ENCODE data around the gene METTL4.
"Not testable (repeated sequence)": the region's sequence is repeated elsewhere in the genome, so short reads cannot be mapped to it uniquely, and the experiment has no call there.

The METTL4 gene

GRCh38 chr18:2569338-2570207 is 1.7 kb downstream of the METTL4 start:
- in situ Hi-C loops (cut with HindIII; ENCODE audit: low pct_ligation_motif_present, low pct_unique_long_range_greater_than_20kb, low sequenced_read_pairs): no loop called here
- no peak for DNase-seq

- DNase-seq: no peak
- in situ Hi-C loops (cut with HindIII; ENCODE audit: low pct_ligation_motif_present, low pct_unique_long_range_greater_than_20kb, low sequenced_read_pairs): no loop called here
Observed at GRCh38 chr18:2568605-2569004, 2.7 kb downstream of the METTL4 start.

GRCh38 chr18:2568129-2568528 is 3.2 kb downstream of the METTL4 start:
- in situ Hi-C loops (cut with HindIII; ENCODE audit: low pct_ligation_motif_present, low pct_unique_long_range_greater_than_20kb, low sequenced_read_pairs): no loop called here

GRCh38 chr18:2564373-2564772 is 6.9 kb downstream of the METTL4 start:
- in situ Hi-C loops (cut with HindIII; ENCODE audit: low pct_ligation_motif_present, low pct_unique_long_range_greater_than_20kb, low sequenced_read_pairs): no loop called here

More at GRCh38 chr18:2568129-2568528, 3.2 kb downstream of the METTL4 start:
- DNase-seq: no peak

GRCh38 chr18:2559249-2559648 is 12.1 kb downstream of the METTL4 start:
- DNase-seq: no peak
- in situ Hi-C loops (cut with HindIII; ENCODE audit: low pct_ligation_motif_present, low pct_unique_long_range_greater_than_20kb, low sequenced_read_pairs): no loop called here

More at GRCh38 chr18:2564373-2564772, 6.9 kb downstream of the METTL4 start:
- DNase-seq: no peak

- in situ Hi-C loops (cut with HindIII; ENCODE audit: low pct_ligation_motif_present, low pct_unique_long_range_greater_than_20kb, low sequenced_read_pairs): no loop called here
- no peak for DNase-seq
Observed at GRCh38 chr18:2557536-2557935, 13.8 kb downstream of the METTL4 start.

GRCh38 chr18:2555895-2556294 is 15.4 kb downstream of the METTL4 start:
- in situ Hi-C loops (cut with HindIII; ENCODE audit: low pct_ligation_motif_present, low pct_unique_long_range_greater_than_20kb, low sequenced_read_pairs): no loop called here

GRCh38 chr18:2554696-2555095 is 16.6 kb downstream of the METTL4 start:
- in situ Hi-C loops (cut with HindIII; ENCODE audit: low pct_ligation_motif_present, low pct_unique_long_range_greater_than_20kb, low sequenced_read_pairs): no loop called here
- DNase-seq: no peak

More at GRCh38 chr18:2555895-2556294, 15.4 kb downstream of the METTL4 start:
- DNase-seq: no peak

GRCh38 chr18:2551425-2551824 is 19.9 kb downstream of the METTL4 start:
- no peak for DNase-seq
- in situ Hi-C loops (cut with HindIII; ENCODE audit: low pct_ligation_motif_present, low pct_unique_long_range_greater_than_20kb, low sequenced_read_pairs): no loop called here

- no peak for DNase-seq
- in situ Hi-C loops (cut with HindIII; ENCODE audit: low pct_ligation_motif_present, low pct_unique_long_range_greater_than_20kb, low sequenced_read_pairs): no loop called here
Observed at GRCh38 chr18:2549462-2549861, 21.8 kb downstream of the METTL4 start.

- DNase-seq: peak; percentile 46
- in situ Hi-C loops (cut with HindIII; ENCODE audit: low pct_ligation_motif_present, low pct_unique_long_range_greater_than_20kb, low sequenced_read_pairs): no loop called here
Observed at GRCh38 chr18:2547477-2548087, 23.7 kb downstream of the METTL4 start.

GRCh38 chr18:2545155-2545554 is 26.1 kb downstream of the METTL4 start:
- in situ Hi-C loops (cut with HindIII; ENCODE audit: low pct_ligation_motif_present, low pct_unique_long_range_greater_than_20kb, low sequenced_read_pairs): no loop called here
- no peak for DNase-seq

- in situ Hi-C loops (cut with HindIII; ENCODE audit: low pct_ligation_motif_present, low pct_unique_long_range_greater_than_20kb, low sequenced_read_pairs): not testable (repeated sequence)
- peak; percentile 45 for DNase-seq
Observed at GRCh38 chr18:2541925-2542563, 29.3 kb downstream of the METTL4 start.

- in situ Hi-C loops (cut with HindIII; ENCODE audit: low pct_ligation_motif_present, low pct_unique_long_range_greater_than_20kb, low sequenced_read_pairs): no loop called here
Observed at GRCh38 chr18:2540575-2540974, 30.7 kb downstream of the METTL4 start.

GRCh38 chr18:2538844-2539243 is 32.5 kb downstream of the METTL4 start:
- no peak for DNase-seq
- in situ Hi-C loops (cut with HindIII; ENCODE audit: low pct_ligation_motif_present, low pct_unique_long_range_greater_than_20kb, low sequenced_read_pairs): no loop called here

More at GRCh38 chr18:2540575-2540974, 30.7 kb downstream of the METTL4 start:
- no peak for DNase-seq

- in situ Hi-C loops (cut with HindIII; ENCODE audit: low pct_ligation_motif_present, low pct_unique_long_range_greater_than_20kb, low sequenced_read_pairs): no loop called here
- DNase-seq: no peak
Observed at GRCh38 chr18:2538236-2538635, 33.1 kb downstream of the METTL4 start.

GRCh38 chr18:2537296-2537695 is 34.0 kb downstream of the METTL4 start:
- in situ Hi-C loops (cut with HindIII; ENCODE audit: low pct_ligation_motif_present, low pct_unique_long_range_greater_than_20kb, low sequenced_read_pairs): no loop called here
- DNase-seq: no peak

- DNase-seq: no peak
- in situ Hi-C loops (cut with HindIII; ENCODE audit: low pct_ligation_motif_present, low pct_unique_long_range_greater_than_20kb, low sequenced_read_pairs): no loop called here
Observed at GRCh38 chr18:2536493-2536892, 34.8 kb downstream of the METTL4 start.

- in situ Hi-C loops (cut with HindIII; ENCODE audit: low pct_ligation_motif_present, low pct_unique_long_range_greater_than_20kb, low sequenced_read_pairs): no loop called here
- DNase-seq: no peak
Observed at GRCh38 chr18:2536063-2536462, 35.2 kb downstream of the METTL4 start.
